KBM-7 (cell line): Measurements from ENCODE around the gene NAB1.
A peak's percentile ranks its signal among the peaks of the same experiment; 100 is the strongest.

Experiments used
- DNase-seq: peaks from one replicate; pipeline ENCODE4 v3.0.0-alpha.2; 2015
- in situ Hi-C: fragments of 300-500 bp; cut with MboI; formaldehyde crosslinking; loops from 2 replicates; pipeline ENCODE4 v1.14.3; 2020; ENCODE audit warnings: low sequenced_read_pairs, low pct_unique_long_range_greater_than_20kb, mixed read lengths

NAB1 gene

DNA sequence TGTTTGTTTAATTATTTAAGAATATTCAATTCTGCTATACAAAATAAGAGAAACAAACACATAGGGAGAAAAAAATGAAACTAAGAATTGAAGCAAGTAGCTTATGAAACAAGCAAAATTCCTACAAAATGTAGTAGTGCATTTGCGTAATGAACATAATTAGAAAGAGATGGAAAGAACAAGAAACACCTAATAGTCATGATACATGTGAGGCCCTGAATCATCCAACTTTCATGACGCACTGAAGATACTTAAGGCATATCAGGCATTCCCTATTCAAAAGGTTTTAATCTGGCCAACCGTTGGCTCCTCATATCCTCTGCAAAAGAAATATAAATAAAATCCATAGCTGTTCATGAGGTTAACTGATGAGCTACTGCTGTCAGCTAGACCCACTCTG lies 14.5 kb upstream of the NAB1 start:
- in situ Hi-C loops, result no loop called here
- no peak for DNase-seq

DNA sequence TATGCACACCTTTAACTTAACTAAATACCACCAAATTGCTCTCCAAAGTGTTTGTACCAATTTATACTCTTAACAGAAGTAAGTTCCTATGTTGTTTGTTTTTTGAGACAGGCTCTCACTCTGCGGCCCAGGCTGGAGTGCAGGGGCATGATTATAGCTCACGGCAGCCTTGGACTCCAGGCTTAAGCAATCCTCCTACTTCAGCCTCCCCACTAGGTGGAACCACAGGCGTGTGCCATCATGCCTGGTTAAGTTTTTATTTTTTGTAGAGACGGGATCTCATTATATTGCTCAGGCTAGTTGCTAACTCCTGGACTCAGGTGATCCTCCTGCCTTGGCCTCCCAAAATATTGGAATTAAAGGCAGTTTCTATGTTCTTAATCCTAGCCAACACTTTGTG lies 13.1 kb upstream of the NAB1 start:
- in situ Hi-C loops, result no loop called here
- no peak for DNase-seq

DNA sequence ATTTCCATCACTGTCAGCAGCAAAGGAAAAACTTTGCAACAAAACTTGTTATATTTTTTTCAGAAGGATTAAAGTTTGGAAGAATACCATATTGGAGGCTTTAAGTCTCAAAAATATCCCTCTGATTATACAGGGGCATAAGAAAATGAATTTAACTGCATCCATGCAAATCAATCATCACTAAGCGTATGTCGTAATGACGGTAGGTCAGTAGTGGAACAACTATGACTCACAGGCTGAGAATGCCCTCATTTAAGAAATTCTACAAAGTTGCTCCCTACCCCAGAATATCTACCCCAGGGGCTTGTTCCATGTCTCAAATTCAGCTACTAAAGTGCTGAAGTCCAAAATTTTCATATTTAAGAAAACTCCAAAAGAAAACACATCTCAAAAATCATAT lies 12.5 kb upstream of the NAB1 start:
- in situ Hi-C loops, result no loop called here
- DNase-seq, result no peak

DNA sequence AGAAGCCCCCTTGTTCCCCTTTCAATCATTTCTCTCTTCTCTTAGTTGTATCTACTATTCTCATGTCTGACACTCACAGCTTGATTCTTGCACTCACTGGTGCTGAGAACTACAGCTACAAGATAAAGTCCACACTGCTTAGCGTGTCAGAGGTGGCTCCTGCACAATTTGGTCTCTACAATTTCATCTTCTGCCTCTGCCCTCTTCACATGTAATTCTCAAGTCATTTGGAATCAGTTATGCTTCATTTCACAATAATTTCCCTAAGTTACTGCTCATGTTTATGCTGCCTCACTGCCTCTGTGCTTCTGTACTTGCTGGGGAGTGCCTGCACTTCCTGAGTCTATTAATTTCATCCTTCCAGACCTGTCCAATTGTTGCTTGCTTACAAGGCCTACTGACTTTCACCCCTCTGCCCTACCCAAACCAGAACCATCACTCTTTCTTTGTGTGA lies 11.6 kb upstream of the NAB1 start:
- in situ Hi-C loops, result no loop called here
- DNase-seq, result peak; percentile 27

DNA sequence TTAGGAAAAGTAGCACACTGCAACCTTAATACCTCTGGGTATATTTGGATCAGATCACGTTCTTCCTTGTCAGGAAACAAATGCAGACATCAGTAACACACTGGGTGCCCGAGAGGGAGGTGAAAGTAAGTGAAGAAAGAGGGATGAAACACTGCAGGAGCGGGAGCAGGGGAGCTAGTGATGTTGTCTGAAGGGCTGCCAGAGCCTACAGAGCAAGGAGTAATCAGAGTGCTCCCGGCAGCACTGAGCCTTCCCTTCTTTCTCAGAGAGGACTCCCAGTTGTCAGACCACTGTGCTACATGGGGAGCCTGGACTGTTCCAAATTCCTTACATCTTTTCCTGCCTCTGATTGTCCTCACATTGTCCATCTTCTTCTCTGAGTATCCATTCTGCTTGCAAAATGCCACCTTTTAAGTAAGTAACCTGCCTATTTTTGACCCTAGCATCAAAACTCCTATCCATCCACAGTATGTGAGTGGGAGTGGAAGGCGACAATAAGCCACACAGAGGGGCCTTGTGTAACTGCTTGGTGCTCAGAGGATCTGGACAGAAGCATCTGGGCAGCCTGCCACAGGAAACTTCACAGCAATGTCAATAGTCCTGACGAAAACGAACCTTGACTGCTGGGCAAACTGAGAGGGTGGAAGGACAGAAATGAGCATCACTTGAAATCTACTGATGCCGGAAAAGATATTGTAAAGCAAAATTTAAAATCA lies 10.8 kb upstream of the NAB1 start:
- no peak for DNase-seq
- in situ Hi-C loops, result no loop called here

DNA sequence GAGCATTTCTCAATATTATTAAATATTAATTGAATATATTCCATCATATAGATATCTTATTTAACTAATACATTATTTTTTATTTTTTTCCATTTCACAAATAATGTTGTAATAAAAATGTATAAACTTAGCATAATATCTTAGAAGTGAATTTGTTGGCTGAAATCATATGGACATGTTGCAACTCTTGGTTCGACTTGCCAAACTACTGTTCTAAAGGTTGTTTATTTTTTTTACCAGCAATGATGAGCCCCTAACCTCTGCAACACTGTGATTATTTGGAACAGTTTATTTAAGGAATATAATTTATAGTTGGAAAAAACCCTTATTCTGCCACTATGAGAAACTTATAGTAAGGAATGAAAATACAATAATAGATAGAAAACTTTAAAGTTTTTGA lies 8.8 kb upstream of the NAB1 start:
- no peak for DNase-seq
- in situ Hi-C loops, result no loop called here

DNA sequence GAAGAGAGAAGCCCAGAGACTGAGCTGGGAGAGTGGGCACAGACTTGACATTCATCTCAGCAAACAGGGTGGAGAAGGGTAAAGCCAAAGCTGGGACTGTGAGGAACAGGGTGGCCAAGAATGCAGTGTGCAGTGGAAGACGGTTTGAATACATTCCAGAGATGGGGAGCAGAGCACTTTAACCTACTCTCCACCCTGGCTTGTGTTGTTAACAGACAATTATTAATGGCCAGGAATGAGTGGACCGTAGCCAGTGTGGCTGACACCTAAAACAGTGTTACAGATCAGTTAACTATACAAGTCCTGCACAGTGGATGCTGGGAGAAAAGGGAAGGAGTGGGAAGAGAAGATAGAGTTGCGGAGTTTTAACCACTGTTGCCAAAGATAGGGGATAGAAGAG lies 7.4 kb upstream of the NAB1 start:
- in situ Hi-C loops, result no loop called here

DNA sequence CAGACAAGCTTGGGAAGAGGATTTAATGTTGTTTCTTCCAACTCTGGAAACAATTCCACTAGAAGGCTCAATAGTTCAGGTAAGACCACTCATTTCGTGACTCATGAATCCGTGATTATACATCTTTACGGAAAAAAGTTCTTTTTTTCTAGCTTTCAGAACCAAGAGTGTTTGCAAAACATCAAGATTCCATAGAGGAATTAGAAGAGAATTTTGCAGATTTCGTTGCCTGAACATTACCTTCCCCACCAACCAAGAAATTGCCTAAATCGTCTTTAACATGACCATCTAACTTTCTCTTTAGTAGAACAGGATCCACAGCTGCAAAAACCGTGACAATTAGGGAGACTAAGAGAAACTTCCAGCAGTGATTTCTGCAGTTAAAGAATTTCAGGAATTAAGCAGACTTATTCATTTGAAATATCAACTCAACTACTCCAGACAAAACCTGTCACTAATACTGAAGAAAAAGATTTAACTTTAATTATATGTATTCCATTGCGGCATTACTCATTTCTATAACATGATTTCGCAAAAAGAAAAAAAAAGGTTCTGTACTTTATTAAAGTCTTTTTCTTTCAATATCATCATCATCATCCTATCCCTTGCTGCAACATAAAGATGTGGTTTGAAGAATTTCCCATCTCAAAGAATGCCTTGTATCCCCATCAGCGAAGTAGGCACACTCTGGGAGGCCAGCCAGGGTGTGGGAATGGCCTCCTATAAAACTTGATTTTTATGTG lies 1.9 kb upstream of the NAB1 start:
- DNase-seq, result no peak
- in situ Hi-C loops, result no loop called here

More for the DNA sequence above, 7.4 kb upstream of the NAB1 start:
- DNase-seq, result no peak

DNA sequence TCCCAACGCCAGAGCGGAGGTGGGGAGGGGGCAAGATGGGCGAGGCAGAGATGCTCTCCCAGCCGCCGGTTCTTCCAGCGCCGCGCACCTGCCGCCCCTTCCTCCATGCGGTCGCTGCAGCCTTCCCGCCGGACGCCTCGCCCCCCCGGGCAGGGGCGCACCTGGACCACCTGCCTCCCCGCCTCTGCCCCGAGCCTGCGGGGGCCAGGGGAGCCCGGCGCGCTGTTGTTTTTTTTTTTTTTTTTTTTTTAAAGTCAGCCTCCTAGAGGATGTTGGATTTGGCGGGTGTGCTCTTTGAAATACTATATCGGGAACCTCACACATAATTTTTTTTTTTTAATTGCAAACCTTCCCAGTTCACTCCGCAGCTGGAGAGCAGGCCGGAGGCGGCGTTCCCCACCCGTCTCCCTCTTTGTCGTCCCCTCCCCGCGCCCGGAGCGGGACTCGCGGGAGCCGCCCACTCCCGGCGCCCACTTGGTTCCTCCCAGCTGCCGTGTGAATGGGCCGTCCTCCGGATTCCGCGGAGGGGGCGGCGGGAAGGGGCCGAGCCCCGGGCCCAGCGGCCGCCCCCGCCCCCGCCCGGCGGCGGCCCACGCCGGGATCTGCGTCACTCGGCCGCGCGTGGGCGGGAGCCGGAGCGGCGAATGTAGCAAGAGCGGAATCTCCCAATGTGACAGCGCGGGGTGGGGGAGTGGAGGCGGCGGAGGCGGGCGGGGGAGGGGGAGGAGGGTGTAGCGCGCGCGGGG lies 421 bp upstream of the NAB1 start:
- DNase-seq, result peak; percentile 75
- in situ Hi-C loops, result no loop called here

DNA sequence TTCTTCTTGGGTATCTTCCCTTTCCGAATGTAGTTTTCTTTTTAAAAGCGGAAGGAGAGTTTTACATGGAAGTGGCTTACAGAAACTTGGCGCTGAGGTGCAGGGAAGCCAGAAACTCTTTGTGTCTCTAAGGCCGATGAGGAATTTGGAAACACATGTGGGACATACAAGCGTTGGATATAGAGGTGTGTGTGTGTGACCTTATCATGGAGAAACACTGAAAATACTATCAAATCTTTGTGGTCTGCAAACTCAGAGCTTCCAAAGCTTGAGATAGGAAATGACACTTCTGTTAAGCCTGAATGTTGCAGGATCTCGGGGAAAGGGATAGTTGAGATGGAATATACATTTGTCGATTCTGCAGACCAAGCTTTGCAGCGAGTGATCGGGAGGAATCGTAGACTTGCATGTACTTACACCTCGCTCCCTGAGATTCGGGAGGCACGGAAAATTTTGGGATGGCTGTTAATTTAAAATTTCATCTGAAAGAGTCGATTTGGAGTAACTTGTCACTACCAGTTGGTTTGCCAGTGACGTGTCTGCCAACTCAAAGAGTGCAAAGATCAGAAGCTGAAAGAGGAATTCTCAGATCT lies 1.0 kb downstream of the NAB1 start:
- no peak for DNase-seq
- in situ Hi-C loops, result no loop called here

DNA sequence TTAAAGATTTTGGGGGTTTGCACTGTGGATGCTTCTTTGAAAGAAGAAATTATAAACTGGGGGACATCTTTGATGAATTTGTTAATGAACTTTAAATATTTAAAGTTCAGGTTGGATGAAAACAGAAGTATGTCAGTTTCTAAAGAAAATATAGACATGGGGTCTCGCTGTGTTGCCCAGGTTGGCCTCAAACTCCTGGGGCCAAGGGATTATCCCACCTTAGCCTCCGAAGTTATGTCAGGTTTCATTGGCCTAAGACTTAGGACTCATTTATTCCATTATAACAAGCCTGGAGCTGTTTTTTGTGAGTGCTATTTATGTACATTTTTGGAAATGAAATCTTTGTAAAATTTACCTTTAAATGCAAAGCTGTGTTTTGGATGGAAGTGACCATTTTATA lies 2.5 kb downstream of the NAB1 start:
- in situ Hi-C loops, result no loop called here
- no peak for DNase-seq

DNA sequence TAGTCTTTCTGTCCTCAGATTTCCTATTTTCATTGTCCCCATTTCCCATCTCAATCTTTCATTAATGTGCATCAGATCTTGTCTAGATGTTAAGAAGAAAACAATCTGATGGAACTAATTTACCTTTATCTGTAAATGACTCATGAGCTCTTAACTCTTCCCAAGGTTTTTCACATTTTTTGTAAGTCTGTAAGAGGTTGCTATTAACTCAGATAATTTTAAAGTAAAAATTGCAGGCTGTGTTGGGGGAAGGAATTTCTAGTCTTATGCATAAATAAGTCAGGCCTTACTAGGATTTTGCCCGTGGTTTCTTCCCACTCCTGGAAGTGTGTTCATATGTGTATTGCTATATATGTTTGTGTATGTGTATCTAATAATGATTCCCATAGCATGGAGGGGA lies 4.3 kb downstream of the NAB1 start:
- no peak for DNase-seq
- in situ Hi-C loops, result no loop called here

DNA sequence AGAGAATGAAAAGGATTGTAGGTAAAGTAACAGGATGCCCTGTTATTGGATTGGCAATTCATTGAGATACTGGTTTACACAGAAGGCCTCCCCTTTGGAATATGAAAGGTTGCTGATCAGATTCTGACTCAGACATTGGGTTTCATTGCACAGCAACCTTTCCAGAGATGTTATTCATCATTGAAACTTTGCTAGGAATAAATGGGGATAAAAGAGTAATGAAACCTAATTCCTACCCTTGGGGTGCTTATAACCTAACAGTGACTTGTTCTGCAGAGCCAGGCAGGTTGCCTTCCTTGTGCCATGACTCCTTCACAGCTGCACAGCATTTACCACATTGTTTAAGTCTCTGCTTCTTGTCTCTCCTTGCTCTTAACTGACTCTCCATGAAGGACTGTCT lies 5.0 kb downstream of the NAB1 start:
- DNase-seq, result no peak
- in situ Hi-C loops, result no loop called here

DNA sequence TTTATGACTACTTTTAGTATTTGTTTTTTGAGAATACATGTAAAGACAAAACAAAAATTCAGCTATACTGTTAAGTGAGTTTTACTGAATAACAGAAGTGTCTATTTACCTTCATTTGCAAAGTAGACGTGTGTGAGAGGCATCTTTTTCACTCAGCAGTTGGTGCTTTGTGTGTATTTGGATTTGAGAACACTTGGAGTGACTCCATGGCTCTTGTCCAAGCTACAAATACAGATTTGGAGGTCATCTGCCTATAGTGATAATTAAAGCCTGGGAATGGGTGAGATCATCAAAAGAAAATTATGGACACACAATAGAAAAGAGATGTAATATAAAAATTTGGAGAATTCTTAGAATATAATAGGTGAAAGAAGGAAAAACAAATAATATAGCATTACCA lies 6.2 kb downstream of the NAB1 start:
- no peak for DNase-seq
- in situ Hi-C loops, result no loop called here

DNA sequence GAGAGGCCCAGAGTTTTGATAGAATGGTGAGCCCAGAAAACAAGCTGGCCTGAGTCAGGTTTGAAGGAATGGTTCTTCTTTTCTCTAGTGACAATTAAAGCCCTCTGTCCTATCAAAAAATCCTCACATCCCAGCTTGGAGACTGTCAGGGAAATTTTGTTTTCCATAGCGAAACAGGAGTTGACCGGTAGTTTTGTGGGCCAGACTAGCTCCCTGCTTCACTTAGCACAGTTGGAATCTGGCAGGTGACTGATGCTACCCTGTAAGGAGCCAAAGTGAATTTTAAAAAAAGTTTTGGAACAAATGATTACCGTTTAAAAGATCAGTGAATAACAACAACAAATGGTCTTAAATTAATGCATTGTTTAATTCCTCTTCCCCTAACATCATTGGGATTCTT lies 6.7 kb downstream of the NAB1 start:
- DNase-seq, result no peak
- in situ Hi-C loops, result no loop called here

DNA sequence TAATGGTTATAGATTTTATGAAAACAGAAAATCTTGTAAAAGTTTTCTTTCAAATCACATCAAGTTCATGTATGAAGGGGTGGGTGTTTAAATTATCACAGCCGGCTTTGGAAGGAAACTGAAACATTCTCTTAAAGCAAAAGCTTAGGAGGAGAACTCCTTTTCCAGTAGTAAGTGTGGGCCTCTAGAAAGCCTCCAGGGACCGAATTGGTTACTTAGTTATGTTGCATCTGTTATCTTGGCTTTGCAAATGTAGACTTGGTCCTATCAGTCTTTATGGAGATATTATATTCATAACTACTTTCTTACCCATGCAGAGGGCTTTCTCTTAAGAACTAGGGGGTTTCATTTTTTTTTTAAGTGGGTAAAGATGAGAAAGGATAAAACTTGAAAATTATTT lies 7.4 kb downstream of the NAB1 start:
- DNase-seq, result no peak
- in situ Hi-C loops, result no loop called here

DNA sequence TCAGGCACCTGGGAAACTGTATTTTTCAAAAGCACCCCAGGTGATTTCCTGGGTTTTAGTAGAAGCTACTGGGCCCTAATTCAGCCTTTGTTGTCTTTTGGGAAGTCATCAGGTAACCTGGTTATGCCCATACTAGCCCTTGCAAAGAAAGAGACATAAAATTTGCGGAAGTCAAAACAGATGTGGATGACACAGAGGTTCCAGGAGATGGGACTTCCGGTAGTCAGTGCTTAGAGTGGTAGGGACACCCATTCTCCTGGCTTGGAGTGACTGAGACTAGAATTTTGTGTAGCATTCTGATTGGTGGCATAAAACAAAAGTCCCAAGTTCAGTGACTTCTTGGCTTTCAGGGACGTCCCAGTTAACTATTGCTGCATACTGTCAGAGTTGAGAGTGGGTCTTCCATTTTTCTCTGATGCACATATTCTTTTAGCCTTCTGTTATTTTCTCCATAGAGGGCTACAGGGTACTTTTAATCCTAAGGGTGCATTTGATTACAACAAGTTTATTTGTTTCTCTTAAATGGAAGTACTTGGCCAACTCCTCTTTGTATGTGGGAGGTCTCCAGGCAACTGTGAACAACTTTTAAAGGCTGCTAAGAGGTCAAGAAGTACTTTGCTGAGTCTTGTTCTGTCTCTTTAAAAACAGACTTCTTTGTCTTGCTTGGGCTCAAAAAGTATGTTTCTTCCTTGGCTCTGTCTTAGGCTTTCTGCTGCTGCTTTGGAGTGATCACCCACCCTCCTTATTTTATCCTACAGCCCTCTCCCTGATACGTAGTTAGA lies 8.8 kb downstream of the NAB1 start:
- no peak for DNase-seq
- in situ Hi-C loops, result no loop called here

DNA sequence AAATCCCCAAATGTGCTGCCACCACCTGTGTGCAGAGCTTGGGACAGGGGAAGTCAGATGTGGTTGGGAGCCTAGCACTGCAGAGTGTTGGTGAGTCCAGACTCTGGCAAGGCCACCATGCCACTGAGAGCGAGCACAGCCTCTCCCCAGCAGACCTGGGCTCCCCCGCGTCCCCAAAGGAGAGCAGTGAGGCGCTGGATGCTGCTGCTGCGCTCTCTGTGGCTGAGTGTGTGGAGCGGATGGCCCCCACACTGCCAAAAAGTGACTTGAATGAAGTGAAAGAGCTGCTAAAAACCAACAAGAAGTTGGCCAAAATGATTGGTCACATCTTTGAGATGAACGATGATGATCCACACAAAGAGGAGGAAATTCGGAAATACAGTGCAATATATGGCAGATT lies 10.7 kb downstream of the NAB1 start:
- in situ Hi-C loops, result no loop called here

DNA sequence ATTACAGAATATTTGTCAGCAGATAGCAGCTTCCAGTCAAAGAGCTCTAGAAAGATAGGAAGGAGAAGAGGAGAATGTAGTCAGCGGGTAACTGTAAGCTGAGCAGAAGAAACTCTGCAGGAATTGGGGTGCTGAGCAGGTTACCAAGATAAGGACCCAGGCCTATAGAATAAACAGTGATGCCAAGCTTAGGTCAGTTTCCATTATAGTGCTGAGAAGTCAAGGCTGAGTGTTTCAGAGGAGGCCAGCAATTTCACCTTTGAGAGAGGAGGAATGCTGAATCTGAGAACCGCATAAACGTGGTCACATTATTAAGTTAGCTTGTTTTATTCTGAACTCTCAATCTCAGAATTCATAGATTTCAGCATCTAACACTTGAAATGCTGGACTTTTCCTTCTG lies 13.9 kb downstream of the NAB1 start:
- in situ Hi-C loops, result no loop called here
- DNase-seq, result no peak

More for the DNA sequence above, 10.7 kb downstream of the NAB1 start:
- DNase-seq, result no peak
